Measurements from ENCODE around the gene KREMEN2. TPM values are rescaled to one million over a fixed set of nuclear protein-coding genes. Genes with fewer than 3 reads are reported as not detected.
A peak's percentile ranks its signal among the peaks of the same experiment; 100 is the strongest.

KREMEN2 gene
- total RNA-seq, 1 donor from 2014 or later, result not detected

- no peak overlapping the region for H3K27ac ChIP-seq
- intact Hi-C loops (cut with DNase I), result no loop called here
Measured at GRCh38 chr16:2952679-2953078, 11.4 kb upstream of the KREMEN2 start.

DNA sequence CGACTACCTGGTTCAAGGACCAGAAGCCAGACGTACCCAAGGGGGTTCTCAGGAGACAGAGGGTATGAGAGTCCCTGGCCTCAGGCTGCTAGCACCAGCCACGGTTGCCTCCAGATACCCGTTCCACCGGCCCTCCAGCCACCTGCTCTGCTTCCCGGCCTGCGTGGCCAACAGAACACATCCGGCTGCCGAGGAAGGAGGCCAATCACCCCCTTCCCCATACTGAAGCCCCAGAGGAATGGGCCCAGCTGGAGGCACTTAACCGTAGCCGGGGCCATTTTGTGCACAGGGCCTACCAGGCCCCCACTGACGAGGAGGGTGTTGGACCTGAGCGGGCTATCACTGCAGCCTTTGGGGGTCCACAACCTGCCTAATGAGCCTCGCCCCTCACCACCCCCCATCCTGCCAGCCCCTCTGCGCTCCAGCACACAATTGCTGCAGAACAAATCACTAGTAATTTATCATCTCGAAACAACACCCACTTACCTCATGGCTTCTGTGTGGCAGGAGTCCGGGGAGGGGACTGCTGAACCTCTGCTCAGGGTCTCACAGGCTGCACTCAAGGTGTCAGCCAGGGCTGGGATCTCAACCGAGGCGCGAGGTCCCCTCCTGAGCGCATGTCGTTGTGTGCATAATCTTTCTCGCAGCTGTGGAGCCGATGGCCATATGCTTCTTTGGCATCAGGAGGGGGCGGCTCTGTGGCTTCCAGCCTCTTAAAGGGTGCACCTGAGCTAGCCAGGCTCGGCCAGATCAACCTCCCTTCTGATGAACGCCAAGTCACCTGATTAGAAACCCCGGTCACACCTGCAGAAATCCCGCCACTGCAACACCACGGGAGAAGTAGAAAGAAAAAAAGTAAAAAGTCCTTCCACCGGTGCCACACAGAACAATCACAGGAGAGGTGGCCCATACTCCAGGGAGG lies 10.1 kb upstream of the KREMEN2 start:
- Histone ChIP-seq H3K27me3 (peaks cover 12% of the 10 kb centered on the region), H3K27ac (no peak overlapping the region), H3K4me1 (no peaks in the 10 kb centered on the region), H3K9me3 (no peaks in the 10 kb centered on the region), H3K36me3 (peaks cover 10% of the 10 kb centered on the region in 2 donors), H3K4me3 (no peak overlapping the region)
- no peak for DNase-seq (ENCODE audit: low spot score in 2 of 2)
- TF ChIP-seq, protein P1, sequence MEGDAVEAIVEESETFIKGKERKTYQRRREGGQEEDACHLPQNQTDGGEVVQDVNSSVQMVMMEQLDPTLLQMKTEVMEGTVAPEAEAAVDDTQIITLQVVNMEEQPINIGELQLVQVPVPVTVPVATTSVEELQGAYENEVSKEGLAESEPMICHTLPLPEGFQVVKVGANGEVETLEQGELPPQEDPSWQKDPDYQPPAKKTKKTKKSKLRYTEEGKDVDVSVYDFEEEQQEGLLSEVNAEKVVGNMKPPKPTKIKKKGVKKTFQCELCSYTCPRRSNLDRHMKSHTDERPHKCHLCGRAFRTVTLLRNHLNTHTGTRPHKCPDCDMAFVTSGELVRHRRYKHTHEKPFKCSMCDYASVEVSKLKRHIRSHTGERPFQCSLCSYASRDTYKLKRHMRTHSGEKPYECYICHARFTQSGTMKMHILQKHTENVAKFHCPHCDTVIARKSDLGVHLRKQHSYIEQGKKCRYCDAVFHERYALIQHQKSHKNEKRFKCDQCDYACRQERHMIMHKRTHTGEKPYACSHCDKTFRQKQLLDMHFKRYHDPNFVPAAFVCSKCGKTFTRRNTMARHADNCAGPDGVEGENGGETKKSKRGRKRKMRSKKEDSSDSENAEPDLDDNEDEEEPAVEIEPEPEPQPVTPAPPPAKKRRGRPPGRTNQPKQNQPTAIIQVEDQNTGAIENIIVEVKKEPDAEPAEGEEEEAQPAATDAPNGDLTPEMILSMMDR (IDR thresholded peaks at IDR 0.05), result no peak
- intact Hi-C loops (cut with DNase I), result no loop called here

More at GRCh38 chr16:2952679-2953078, 11.4 kb upstream of the KREMEN2 start:
- Histone ChIP-seq H3K4me3 (no peak overlapping the region), H3K9me3 (no peaks in the 10 kb centered on the region), H3K4me1 (no peaks in the 10 kb centered on the region), H3K27me3 (peaks cover 12% of the 10 kb centered on the region), H3K36me3 (peaks cover 14 to 16% of the 10 kb centered on the region in 2 donors)
- TF ChIP-seq, protein P1 (IDR thresholded peaks at IDR 0.05), result no peak
- no peak for DNase-seq (ENCODE audit: low spot score in 2 of 2)

GRCh38 chr16:2954656-2955381 lies 9.3 kb upstream of the KREMEN2 start:
- intact Hi-C loops (cut with DNase I), result no loop called here
- Histone ChIP-seq H3K4me3 (no peak overlapping the region), H3K27ac (no peak overlapping the region), H3K4me1 (no peaks in the 10 kb centered on the region), H3K27me3 (peaks cover 12% of the 10 kb centered on the region), H3K36me3 (peaks cover 1 to 6% of the 10 kb centered on the region in 2 donors), H3K9me3 (no peaks in the 10 kb centered on the region)
- peak in 1 of 2 donors; percentile 60 for DNase-seq (ENCODE audit: low spot score in 2 of 2)
- TF ChIP-seq, protein P1 (IDR thresholded peaks at IDR 0.05), result no peak

GRCh38 chr16:2955438-2955778 lies 8.7 kb upstream of the KREMEN2 start:
- no peaks in the 10 kb centered on the region for H3K9me3 ChIP-seq
- H3K36me3 ChIP-seq, result peaks cover 0 to 1% of the 10 kb centered on the region in 2 donors
- DNase-seq (ENCODE audit: low spot score in 2 of 2), result no peak
- H3K4me1 ChIP-seq, result no peaks in the 10 kb centered on the region
- no peak overlapping the region for H3K27ac ChIP-seq
- H3K4me3 ChIP-seq, result no peak overlapping the region
- peaks cover 12% of the 10 kb centered on the region for H3K27me3 ChIP-seq
- intact Hi-C loops (cut with DNase I), result no loop called here
- TF ChIP-seq, protein P1 (IDR thresholded peaks at IDR 0.05), result no peak

GRCh38 chr16:2955779-2956578 lies 8.1 kb upstream of the KREMEN2 start:
- DNase-seq (ENCODE audit: low spot score in 2 of 2), result no peak
- TF ChIP-seq, protein P1 (IDR thresholded peaks at IDR 0.05), result no peak
- H3K27me3 ChIP-seq, result peaks cover 12% of the 10 kb centered on the region
- no peaks in the 10 kb centered on the region for H3K4me1 ChIP-seq
- no peak overlapping the region for H3K27ac ChIP-seq
- H3K36me3 ChIP-seq, result no peaks in the 10 kb centered on the region
- H3K9me3 ChIP-seq, result no peaks in the 10 kb centered on the region
- intact Hi-C loops (cut with DNase I), result no loop called here
- H3K4me3 ChIP-seq, result no peak overlapping the region

Data from ascending aorta (tissue), 2 donors.